ENCODE results near the gene CCDC88A. TPM values are rescaled to one million over a fixed set of nuclear protein-coding genes. Genes with fewer than 3 reads are reported as not detected.

Gene CCDC88A
- polyA plus RNA-seq, 3 donors = 60.0 to 77.4 (median 67.8) TPM

DNA sequence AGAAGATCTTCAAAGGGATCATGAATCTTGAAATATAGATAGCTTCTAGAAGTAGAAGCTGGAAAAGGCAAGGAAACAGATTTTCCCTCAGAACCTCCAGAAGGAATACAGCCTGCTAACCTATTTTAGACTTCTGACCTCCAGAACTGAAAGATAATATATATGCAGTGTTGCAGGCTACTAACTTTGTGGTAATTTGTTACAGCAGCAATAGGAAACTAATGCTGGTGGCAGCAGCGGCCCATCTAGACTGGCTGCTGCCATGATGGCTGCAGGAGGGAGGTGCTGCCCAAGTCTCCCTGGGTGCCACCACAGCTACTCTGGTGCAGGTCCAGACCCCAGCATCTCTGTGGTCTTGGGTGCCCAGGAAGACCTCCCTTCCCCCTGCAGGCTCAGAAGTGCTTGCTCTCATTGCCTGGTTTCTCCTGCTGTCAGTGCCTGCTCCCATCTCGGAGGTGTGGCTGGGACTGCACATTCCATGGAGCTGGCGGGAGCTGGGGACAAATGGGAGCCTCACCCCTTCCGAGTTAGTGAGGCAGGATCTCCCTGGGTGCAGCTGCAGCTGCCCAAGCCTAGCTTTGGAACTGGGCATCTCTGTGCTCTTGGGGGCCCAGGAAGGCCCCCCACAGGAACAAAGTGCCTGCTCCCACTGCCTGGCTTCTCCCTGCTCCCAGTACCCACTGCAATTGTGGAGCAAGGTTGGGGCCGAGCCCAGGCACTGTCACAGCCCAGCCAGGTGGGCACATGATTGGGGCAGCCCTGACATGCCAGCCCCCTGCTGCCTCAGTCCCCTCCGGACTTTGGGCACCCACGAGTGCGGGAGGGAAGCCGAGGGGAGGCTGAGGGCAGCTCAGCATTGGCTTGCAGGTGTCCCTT lies 18.1 kb upstream of the CCDC88A start:
- no peak for DNase-seq (ENCODE audit: extremely low read depth in 1 of 11, low read depth in 9 of 11, low spot score in 4 of 11)

DNA sequence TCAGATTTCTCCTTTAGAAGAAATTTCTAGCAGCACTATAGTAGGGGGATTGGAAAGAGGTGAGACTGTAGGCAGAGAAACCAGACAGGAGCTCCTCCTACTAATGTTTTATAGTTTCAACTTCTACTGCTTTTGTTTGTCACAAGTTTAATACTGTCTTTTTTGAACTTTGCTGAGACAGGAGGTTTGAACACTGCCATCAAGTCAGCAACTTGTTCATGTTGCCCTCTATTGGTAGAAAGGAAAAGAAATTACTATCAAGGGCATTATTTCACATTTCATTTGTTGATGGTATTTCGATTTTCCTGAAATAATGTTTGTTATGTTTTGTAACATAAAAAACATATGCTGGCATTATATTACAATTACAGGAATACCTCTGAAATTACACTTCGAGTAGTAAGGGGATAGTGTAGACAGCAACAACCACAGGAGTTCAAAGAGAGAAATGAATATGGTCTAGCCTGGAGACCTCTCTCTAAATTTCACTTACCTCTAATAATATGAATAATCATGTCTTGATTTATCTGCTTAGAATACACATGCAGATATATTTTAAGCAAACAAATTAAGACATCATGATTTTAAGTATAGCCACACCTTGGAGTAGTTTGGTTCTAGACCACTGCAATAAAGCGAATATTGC lies 12.4 kb upstream of the CCDC88A start:
- no peak for DNase-seq (ENCODE audit: extremely low read depth in 1 of 11, low read depth in 9 of 11, low spot score in 4 of 11)

DNA sequence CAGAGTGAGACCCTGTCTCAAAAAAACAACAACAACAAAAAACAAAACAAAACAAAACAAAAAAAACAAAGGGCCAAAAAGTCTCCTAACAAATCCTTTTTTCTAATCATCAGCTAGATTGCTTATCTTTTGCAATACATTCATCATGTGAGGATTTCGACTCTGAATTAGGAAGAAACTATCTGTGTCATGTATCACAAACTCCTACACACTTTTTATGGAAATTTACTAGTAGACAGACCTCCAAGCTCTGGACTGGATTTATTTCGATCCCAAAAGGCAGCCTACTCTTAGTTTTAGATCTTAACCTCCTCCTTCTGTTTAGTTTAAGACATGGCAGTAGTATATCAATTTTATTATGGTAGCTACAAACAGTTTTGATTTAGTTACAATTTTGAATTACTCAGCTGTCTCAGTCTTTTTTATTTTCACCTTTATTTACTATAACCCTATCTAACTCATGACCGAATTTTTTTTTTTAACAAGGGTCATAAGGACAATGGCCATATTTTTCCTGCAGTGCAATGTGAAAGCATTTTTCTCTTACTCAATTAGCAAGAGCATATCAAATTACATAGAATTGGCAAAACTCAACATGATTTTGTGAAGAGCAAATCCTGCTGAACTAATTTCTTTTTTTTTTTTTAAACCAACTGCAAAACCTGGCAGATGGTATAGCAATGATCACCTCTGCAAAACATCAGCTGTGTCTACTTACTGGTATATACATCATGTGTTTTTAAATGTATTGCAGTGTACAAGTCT lies 10.7 kb upstream of the CCDC88A start:
- no peak for DNase-seq (ENCODE audit: extremely low read depth in 1 of 11, low read depth in 9 of 11, low spot score in 4 of 11)

DNA sequence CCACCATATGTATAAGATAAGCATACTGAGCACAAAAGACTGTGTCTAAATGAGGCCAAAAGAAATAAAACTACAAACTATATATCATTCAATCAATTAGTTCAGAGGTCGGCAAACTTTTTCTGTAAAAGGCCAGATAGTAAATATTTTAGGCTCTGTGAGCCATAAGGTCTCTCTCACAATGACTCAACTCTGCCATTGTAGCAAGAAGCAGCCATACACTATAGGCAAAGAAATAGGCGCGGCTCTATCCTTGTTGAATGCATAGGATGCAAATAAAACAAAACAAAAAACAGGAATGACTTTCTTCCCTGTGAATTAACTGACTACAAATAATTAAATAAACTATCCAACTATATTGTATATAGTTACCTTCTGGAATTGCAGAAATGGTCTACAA lies 8.6 kb upstream of the CCDC88A start:
- no peak for DNase-seq (ENCODE audit: extremely low read depth in 1 of 11, low read depth in 9 of 11, low spot score in 4 of 11)

DNA sequence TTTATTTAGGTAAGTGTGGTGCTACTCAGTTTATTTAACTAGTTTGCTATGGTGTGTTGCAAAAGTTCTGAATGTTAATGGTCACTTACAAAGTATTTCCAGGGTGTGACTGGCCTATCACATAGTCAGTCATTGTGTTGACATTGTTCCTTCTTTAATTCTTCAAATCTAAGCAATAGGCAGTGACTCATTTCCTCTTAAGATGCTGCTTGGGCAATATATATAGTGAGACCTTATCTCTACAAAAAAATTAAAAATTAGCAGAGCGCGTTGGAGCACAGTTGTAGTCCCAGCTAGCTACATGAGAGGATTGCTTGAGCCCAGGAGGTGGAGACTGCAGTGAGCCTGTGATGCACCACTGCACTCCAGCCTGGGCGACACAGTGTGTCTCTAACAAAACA lies 5.8 kb upstream of the CCDC88A start:
- DNase-seq (ENCODE audit: extremely low read depth in 1 of 11, low read depth in 9 of 11, low spot score in 4 of 11) = no peak

DNA sequence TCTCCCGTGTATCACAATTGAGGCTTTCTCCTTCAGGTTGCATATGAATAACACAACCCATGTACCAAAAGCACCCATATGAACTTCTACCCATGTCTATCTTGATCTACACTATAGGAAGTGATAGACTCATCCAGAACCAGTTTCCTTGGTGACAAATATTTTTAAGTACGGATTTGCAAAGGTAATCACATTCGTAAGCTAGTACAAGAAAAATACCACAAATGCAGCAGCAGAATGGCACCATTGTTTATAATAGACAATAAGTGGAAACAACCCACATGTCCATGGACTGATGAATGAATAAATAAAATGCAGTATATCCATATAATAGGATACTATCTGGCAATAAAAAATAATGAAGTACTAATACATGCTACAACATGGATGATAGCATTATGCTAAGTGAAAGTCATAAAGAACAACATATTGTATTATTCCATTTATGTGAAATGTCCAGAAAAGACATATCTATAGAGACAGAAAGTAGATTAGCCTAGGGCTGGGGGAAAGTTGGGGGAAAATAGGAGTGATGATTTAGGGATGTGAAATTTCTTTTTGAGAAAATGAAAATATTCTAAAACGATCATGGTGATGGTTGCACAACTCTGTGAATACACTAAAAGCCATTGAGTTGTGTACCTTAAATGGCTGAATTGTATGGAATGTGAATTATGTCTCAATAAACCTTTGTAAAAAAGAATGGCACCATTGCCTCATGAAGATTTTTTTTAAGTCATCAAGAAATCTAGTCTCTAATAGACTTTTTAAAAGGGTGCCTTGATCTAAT lies 3.4 kb upstream of the CCDC88A start:
- DNase-seq (ENCODE audit: extremely low read depth in 1 of 11, low read depth in 9 of 11, low spot score in 4 of 11) = no peak

DNA sequence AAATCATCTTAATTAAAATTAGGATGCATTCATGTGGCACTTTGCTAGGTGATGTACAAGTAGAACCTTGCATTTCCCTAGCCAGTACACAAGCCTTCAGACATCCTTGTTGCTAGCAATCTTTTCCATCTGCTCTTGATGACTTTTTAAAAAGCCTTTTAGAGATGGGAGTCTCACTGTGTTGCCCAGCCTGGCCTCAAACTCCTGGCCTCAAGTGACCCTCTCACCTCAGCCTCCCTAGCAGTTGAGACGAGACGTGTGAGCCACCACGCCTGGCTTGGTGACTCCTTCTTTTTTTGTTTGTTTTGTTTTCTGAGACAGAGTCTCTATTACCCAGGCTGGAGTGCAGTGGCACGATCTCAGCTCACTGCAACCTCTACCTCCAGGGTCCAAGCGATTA lies 1.7 kb upstream of the CCDC88A start:
- no peak for DNase-seq (ENCODE audit: extremely low read depth in 1 of 11, low read depth in 9 of 11, low spot score in 4 of 11)

DNA sequence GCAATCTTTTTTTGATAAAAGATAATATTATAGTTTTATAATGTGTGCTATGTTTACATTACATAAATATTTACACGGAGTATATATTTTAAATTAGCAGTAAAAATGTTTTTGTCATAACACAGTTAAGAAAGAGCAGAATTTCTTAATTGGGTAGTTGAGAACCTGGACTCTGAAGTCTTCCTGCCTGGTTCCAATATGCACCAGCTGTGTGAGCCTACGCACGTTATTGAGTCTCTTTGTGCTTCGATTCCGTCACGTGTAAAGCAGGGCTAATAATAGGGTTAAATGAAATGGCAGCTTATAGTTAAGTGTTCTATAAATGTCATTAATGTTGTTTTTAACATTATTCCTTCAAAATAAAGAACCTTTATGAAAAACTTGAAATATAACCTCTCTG lies 1.2 kb upstream of the CCDC88A start:
- no peak for DNase-seq (ENCODE audit: extremely low read depth in 1 of 11, low read depth in 9 of 11, low spot score in 4 of 11)

DNA sequence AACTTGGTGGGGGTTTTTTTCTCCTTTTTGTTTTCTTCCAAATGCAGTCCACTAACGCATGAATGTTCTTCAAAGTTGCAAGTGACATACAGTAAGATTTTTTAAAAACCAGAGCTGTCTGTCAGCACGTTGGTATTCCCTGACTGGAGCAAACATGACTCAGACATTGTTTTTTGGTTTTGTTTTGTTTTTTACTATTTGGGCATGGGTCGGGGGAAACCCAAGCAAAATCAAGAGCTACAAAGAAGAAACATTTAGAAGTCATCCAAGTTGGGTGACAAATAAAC lies 726 bp upstream of the CCDC88A start:
- no peak for DNase-seq (ENCODE audit: extremely low read depth in 1 of 11, low read depth in 9 of 11, low spot score in 4 of 11)

DNA sequence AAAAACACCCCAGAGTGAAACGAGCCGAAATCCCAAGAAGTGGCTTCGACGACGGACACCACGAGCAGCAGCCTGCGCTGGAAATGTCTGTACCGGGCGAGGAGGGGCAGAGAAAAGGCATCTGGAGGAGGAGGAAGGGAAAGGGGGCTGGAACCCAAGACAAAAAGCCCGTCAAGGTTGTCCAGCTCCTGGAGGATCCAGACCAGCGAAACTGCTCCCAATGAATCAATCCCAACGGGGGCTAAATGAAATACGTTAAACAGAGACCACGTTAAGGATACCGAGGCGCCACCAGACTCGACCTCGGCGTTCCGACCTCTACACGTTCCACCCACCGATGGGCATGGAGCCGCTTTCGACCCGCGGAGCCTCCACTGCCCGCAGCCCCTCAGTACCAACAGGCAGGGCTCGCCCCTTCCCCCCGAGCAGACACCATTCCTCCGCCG lies 400 bp downstream of the CCDC88A start:
- peak in 2 of 11 donors; percentile 40 to 56 for DNase-seq (ENCODE audit: extremely low read depth in 1 of 11, low read depth in 9 of 11, low spot score in 4 of 11)

DNA sequence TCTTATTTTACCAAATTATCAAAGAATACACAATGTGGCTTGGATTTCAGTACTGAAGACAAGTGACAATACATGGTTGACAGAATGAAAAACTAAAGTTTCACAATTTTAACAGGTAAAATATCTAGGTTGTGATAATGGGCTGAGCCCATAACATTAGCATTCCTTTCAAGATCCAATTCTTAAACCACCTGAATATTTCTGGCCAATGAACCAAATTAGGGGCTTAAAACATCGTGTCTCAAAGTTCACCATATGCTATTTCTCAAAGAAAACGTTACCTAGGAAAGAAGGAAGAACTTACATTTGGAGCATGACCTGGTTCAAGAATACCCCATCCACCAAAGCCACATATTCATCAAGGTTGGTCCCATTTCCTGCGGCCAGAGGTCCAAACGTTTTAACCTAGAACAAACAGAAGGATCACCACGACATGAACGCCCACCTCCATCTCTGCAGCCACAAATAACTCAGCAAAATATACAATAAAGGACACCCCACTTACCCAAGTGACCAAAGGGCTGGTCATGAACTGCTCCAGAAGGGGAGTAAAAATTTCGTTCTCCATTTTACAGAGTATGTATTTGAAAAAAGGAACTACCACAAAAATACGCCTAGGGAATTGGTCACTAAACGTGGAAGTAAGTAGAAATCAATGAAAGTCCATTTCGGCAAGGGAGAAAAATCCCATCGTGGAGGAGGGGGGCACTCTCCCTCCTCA lies 984 bp downstream of the CCDC88A start:
- no peak for DNase-seq (ENCODE audit: extremely low read depth in 1 of 11, low read depth in 9 of 11, low spot score in 4 of 11)

DNA sequence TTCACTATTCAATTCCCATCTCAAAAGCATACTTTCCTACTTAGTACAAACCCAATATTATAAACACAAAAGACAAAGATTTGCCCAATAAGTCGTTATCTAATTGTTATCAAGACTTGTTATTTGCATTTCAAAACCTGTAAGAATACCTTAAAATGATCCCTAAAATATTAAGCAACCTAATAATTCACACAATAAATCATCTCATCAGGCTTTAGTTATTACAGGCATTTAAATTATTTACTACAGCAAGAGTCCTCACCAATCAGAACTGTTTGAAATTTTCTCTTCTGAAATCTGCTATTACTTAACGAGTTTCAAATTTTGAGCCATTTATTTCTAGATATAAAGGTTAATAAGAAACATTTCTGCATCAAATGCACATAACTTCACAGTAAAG lies 1.6 kb downstream of the CCDC88A start:
- DNase-seq (ENCODE audit: extremely low read depth in 1 of 11, low read depth in 9 of 11, low spot score in 4 of 11) = no peak

DNA sequence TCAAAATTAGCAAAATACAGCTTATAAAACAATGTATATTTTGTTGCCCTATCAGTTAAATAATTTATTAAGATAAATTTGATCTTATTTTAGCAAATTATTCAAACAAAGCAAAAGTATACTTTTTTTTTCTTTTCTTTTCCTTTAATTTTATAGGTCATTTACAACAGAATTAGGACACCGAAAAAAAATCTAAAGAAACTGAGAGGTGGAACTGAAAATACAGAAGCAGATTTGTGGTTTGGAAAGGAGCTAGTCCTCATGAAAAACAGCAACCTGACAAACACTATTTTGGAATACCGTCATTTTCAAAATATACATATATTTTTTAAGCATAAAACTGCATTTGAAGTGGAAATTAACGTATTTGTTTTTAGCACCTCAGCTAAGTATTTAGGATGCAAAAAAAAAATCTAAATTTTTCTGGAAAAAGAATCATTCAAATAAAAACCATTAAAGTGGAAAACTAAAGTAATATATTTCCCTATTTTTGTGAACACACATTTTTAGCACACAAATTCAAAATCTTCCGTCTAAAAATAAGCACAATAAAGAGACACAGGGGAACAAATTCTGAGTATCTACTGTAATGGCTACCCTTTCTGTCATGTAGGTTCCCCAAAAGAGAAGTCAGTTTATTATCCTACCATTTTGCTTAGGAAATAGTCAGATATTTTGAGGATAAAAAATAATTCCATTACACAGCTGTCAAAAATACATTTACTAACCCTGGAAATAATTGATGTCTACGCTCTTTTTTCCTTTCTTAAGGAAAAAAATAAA lies 2.7 kb downstream of the CCDC88A start:
- no peak for DNase-seq (ENCODE audit: extremely low read depth in 1 of 11, low read depth in 9 of 11, low spot score in 4 of 11)

DNA sequence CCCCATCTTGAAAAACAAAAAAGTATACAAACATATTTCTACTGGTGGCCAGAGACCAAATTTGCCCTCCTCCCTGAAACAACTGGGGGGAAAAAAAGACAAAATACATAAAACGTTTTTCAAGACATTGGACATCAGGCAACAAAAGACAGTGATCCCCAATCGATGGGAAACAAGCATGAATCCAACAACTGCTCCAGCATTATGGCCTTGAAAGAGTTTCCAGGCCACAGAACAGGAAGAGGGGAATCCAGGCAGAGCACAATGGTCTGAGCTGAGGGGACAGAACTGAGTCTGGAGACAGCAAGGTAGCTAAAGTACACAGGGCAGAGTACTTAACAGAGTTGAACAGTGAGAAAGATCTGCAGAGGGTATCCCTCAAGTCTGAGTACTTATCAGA lies 4.4 kb downstream of the CCDC88A start:
- no peak for DNase-seq (ENCODE audit: extremely low read depth in 1 of 11, low read depth in 9 of 11, low spot score in 4 of 11)

DNA sequence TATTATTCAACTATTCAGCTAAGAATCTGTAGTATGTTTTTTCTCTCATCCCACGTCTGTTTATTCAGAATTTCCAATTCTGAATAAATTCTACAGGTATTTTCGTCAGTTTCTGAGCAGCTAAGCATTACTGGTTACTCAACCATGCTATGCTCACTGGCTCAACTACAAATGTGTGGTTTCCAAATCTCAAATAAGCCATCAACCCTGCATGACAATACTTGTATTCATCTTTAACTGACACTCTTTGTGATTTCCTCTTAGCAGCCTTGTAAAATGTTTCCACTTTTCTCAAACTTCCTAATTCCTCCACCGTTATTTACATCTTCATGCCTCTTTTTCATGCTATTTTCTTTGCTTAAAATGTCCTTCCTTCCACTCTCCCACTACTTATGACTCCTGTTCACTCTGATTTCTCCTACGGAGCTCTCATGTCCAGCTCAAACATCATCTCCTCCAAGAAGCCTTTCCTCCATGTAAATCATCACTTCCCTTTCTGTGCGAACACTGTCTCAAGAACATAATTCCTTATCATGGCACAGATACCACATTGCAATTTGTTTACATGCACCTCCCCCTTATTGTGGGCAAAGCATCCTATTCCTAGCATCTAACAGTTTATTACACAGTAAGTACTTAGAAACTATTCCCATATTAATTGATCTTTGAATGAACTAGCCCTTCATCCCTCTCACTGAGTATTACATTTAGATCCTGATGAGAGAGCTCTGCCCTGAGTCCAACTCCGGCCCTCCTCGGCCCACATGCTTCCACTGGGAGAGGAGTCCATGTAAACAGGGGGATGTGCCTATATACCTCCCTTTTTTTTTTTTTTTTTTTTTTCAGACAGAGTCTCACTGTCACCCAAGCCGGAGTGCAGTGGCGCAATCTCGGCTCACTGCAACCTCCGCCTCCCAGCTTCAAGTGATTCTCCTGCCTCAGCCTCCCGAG lies 10.5 kb downstream of the CCDC88A start:
- no peak for DNase-seq (ENCODE audit: extremely low read depth in 1 of 11, low read depth in 9 of 11, low spot score in 4 of 11)

DNA sequence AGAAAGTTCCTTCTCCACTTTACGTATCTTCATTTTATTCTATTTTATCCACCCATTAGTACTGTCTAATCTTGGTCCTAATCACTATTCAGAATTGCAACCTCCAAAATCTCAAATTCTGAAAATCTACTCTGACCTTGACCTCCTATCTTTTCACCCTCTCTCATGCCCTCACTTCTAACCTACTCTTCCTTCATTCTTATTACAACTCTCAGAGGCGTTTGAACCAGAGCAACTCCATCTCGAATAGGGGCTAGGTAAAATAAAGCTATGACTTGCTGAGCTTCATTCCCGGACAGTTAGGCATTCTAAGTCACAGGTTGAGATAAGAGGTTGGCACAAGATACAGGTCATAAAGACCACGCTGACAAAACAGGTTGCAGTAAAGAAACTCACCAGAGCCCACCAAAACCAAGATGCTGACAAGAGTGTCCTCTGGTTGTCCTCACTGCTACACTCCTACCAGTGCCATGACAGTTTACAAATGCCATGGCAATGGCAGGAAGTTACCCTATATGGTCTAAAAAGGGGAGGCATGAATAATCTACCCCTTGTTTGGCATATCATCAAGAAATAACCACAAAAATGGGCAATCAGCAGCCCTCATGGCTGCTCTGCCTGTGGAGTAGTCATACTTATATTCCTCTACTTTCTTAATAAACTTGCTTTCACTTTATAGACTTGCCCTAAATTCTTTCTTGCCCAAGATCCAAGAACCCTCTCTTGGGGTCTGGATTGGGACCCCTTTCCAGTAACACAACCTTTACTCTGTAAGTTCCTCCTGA lies 11.4 kb downstream of the CCDC88A start:
- DNase-seq (ENCODE audit: extremely low read depth in 1 of 11, low read depth in 9 of 11, low spot score in 4 of 11) = no peak
